NCI-H128 (cell line): Measurements from ENCODE around the gene IL6.
"Not testable (repeated sequence)": the region's sequence is repeated elsewhere in the genome, so short reads cannot be mapped to it uniquely, and the experiment has no call there.

Source experiments
- DNase-seq: peaks from one replicate; lab custom pipeline; 2025; ENCODE audit not compliant: unreplicated experiment; lab: John Stamatoyannopoulos, UW

The IL6 gene

GRCh38 chr7:22703978-22704610 lies 22.9 kb upstream of the IL6 start:
- not testable (repeated sequence) for DNase-seq

DNA sequence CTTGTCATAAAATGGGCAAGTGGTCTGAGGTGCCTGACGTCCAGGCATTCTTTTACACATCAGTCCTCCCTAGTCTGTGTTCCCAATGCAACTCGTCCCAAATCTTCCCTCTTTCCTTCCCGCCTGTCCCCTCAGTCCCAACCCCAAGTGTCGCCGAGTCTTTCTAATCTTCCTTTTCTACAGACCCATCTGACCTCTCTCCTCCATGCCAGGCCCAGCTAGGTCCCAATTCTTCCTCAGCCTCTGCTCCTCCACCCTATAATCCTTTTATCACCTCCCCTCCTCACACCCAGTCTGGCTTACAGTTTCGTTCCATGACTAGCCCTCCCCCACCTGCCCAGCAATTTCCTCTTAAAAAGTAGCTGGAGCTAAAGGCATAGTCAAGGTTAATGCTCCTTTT lies 22.3 kb upstream of the IL6 start:
- DNase-seq, result not testable (repeated sequence)

GRCh38 chr7:22705874-22706273 lies 21.1 kb upstream of the IL6 start:
- not testable (repeated sequence) for DNase-seq

DNA sequence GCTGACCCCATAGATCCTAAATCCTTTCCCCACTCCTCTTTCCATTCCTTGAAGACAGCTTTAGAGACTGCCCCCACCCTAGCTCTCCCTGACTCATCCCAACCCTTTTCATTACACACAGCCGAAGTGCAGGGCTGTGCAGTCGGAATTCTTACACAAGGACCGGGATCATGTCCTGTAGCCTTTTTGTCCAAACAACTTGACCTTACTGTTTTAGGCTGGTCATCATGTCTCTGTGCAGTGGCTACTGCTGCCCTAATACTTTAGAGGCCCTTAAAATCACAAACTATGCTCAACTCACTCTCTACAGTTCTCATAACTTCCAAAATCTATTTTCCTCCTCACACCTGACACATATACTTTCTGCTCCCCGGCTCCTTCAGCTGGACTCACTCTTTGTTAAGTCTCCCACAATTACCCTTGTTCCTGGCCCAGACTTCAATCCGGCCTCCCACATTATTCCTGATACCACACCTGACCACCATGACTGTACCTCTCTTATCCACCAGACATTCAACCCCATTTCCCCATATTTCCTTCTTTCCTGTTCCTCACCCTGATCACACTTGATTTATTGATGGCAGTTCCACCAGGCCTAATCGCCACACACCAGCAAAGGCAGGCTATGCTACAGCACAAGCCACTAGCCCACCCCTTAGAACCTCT lies 19.8 kb upstream of the IL6 start:
- not testable (repeated sequence) for DNase-seq

DNA sequence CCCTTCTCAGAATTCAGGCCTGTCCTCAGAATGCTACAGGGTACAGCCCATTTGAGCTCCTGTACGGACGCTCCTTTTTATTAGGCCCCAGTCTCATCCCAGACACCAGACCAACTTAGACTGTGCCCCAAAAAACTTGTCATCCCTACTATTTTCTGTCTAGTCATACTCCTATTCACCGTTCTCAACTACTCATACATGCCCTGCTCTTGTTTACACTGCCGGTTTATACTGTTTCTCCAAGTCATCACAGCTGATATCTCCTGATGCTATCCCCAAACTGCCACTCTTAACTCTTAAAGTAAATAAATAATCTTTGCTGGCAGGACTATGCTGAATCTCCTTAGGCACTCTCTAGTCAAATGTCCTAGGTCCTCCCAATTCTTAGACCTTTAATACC lies 18.8 kb upstream of the IL6 start:
- not testable (repeated sequence) for DNase-seq

DNA sequence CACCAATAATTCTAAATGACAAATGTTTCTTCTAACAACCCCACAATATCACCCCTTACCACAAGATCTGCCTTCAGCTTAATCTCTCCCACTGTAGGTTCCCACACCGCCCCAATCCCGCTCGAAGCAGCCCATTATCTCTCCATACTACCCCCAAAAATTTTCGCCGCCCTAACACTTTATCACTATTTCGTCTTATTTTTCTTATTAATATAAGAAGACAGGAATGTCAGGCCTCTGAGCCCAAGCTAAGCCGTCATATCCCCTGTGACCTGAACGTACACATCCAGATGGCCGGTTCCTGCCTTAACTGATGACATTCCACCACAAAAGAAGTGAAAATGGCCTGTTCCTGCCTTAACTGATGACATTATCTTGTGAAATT lies 18.3 kb upstream of the IL6 start:
- DNase-seq, result not testable (repeated sequence)

- DNase-seq, result not testable (repeated sequence)
Observed at GRCh38 chr7:22709062-22709829, 17.8 kb upstream of the IL6 start.

DNA sequence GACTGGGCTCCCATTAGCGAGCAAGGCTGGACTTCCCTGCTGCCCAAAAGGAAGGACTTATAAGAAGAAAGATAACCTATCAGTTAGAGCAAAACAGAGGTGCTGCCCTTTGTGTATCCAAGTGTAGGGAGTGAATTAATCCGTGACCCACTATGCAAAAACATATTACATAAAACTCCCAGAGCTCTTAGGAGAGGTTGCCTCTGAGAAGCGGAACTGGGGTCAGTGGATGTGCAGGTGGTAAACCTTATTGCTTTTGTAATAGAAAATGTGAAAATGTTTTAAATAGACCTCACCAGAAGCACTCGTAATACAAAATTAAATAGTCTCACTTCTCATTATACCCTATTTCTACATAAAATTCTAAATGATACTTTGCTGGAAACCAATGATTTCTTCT lies 17.1 kb upstream of the IL6 start:
- DNase-seq, result no peak

GRCh38 chr7:22712999-22713398 lies 14.0 kb upstream of the IL6 start:
- DNase-seq, result no peak

- no peak for DNase-seq
Observed at GRCh38 chr7:22713463-22713862, 13.5 kb upstream of the IL6 start.

DNA sequence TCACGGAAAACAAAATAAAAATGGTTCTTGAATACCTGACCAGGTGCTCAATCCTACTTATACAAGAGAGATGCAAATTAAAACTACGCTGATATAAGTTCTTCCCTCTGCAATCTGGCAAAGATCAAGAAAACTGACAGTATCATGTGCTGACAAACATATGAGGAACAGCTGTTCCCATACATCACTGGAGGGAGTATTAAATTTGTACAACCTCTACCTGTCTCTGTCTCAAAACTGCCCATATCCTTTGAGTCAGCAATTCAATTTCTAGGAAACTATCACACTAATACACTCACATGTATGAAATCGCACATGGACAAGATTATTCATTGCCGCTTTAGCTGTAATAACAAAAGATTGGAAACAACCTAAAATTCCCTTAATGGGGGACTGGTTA lies 11.0 kb upstream of the IL6 start:
- no peak for DNase-seq

- DNase-seq, result no peak
Observed at GRCh38 chr7:22717760-22718159, 9.2 kb upstream of the IL6 start.

GRCh38 chr7:22718200-22718711 lies 8.7 kb upstream of the IL6 start:
- DNase-seq, result no peak

DNA sequence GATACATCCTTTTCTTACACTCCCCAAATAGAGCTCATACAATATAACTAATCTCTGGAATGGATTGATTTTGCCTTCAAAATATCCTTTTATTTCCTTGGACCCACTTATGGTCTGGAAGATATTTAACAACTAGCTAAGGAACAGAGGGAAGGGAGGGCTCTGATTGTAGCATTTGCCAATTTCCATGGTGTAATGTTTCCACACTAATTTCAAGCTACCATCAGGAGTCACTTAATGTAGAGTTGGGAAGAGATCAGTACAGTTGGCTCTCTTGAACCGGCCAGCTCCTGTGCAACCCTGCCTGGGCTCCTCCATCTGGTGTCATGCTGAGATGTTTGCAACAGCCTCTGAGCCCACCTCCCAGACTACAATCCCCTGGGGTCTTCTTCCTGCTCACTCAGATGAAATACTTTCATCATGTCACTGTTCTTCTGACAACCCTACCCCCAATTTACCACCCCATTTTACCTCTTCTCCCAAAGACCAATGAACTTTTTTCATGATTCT lies 8.0 kb upstream of the IL6 start:
- DNase-seq, result no peak

GRCh38 chr7:22720791-22721786 lies 5.9 kb upstream of the IL6 start:
- no peak for DNase-seq

DNA sequence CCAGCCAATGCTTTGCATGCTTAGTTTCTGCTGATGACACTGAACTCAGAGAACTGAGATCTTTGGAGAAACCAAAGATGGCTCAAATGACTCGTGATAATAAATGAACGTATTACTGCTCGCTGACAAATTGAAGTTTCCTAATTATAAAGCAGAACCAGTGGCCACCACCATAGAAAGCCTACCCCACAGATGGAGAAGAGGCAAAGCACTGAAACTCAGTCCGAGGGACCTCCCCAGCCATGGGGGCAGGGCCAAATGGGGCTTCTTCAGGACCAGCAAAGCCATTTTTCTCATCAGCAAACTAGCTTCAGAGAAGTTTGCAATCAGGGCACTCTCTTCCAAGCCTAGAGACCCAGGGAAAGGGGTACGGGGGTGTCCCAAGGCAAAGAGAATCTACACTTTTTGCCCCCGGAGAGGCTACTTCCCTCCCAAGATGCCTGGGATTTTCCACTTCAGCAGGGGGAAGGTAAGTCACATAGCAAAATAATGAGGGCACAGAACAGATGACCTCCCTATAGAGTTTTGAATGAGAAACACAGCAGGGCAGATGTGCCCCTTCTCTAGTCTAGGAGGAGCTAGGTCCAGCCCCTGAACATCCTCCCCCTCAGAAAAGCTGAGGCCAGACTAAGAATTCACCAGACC lies 4.3 kb upstream of the IL6 start:
- no peak for DNase-seq

DNA sequence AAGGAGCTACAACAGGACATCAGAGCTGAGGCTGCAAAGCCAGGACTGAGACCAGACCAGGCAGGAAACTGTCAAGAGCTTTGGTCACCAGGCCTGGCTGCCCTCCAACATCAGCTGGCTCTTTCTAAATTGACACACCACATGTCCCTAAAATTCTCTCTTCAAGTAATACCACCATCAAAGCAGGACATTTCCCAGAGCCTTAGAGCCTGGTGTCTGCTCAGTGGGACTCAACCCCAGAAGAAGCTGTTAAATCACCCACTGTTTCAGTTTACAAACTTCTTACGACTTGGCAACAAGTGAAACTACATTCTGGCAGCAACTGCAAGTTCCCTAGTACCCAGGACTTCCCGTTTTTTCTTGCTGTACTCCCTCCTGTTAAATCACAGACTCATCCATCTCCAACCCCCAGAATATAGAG lies 3.8 kb upstream of the IL6 start:
- DNase-seq, result no peak

DNA sequence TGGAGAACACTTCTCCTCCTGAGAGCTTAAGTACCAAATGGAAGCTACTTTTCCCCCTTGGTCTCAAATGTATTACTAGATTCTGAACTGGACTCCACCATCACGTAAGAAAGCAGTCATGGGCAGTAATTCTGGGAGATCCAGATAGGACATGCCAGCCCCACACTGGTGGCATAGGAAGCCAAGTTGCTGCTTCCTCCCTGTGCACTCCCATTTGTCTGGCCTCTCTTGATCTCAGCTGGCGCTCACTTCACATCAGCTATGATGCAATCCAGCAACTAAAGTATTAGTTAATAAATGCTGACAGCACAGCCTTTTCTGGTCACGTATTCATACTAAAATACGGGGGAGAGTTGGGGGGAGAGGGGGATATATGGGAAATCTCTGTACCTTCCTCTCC lies 3.4 kb upstream of the IL6 start:
- DNase-seq, result no peak

DNA sequence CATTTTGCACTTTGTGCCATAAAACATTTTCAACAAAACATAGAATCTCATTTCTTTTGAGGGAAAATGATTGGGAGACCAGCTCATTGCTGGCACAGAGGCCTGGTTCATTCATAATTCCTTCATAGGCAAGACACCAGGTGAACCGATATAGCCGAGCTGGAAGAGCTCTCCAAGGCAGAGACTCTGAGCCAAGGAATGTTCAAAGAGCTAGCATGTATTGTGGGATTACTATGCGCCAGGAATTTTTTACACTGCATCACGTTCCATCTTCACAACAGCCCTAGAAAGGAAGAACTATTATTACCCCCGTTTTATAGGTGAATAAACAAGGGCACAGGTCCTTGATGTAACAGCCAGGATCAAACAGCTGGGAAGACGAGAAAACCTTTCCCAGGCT lies 2.1 kb upstream of the IL6 start:
- no peak for DNase-seq

- DNase-seq, result no peak
Observed at GRCh38 chr7:22725585-22725984, 1.4 kb upstream of the IL6 start.
